GM19455 (cell line): Measurements from ENCODE around the gene FRMPD2.
"Not testable (repeated sequence)": the region's sequence is repeated elsewhere in the genome, so short reads cannot be mapped to it uniquely, and the experiment has no call there.

Experiments used
- ATAC-seq: cut with Tn5 transposase; IDR thresholded peaks from one replicate; pipeline ENCODE4 v1.9.1; 2021; ENCODE audit not compliant: unreplicated experiment

The FRMPD2 gene

GRCh38 chr10:48254750-48255512 is 19.6 kb downstream of the FRMPD2 start:
- no peak for ATAC-seq

- ATAC-seq = no peak
Observed at GRCh38 chr10:48253970-48254657, 20.4 kb downstream of the FRMPD2 start.

- ATAC-seq = no peak
Observed at GRCh38 chr10:48252354-48252650, 22.2 kb downstream of the FRMPD2 start.

GRCh38 chr10:48251525-48252353 is 22.8 kb downstream of the FRMPD2 start:
- ATAC-seq = no peak

DNA sequence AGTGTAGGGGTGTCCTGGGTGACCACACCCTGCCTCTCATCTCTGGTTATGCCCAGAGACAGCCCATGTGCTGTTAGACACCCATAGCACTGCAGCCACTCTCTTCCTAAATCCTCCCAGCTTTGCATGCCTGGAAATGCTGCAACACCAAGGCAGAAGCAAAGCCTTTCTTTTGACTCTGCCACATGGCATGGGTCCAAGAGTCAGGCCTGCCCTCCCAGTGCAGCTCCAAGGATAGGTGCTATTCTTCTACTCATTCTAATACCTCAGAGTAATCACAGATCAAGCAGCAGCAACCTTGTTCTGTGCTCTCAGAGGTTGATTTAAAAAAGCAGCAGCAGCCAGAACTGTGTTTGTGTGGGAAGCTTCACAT is 23.4 kb downstream of the FRMPD2 start:
- ATAC-seq = no peak

DNA sequence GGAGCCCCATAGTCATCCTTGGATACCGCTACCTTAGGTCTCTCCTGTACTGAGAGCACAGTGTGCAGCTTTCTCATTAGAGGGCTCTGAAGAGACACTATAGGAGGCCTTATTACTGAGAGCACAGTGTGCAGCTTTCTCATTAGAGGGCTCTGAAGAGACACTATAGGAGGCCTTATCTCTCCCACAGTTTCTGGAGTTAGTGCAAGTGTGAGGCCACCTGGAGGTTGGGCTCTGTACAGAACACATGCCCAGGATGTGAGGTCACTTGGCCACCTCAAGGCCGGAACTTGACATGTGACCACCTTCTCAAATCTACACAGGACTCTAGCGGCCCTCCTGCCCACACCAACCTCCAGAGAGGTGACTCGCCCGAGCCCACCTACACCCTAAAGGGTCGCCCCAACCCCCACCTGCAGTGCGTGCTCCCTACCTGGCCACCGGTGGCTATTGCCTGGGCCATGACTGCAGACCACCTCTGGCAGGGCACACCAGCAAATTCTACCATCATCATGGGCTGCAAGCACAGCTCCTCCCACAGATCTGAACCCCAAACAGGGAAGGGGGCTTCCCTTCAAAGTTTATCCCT is 24.6 kb downstream of the FRMPD2 start:
- no peak for ATAC-seq

GRCh38 chr10:48249004-48249762 is 25.3 kb downstream of the FRMPD2 start:
- ATAC-seq = no peak

DNA sequence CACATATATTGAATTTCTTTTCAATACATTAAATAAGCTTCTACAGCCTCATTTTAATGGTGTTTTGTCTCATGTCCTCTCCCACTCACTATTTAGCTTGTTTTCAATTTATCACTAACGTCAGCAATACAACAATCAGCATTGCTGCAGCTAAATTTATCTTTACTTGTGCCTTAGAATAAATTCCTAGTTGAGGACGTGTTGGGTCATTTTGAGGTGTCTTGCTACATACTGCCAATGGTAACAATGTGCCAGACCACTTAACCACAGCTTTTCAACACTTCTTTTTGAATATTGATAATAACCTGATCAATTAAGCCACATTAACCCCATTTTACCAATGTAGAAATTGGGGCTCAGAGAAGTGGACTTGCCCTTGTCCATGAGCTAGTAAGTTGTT is 26.0 kb downstream of the FRMPD2 start:
- no peak for ATAC-seq

DNA sequence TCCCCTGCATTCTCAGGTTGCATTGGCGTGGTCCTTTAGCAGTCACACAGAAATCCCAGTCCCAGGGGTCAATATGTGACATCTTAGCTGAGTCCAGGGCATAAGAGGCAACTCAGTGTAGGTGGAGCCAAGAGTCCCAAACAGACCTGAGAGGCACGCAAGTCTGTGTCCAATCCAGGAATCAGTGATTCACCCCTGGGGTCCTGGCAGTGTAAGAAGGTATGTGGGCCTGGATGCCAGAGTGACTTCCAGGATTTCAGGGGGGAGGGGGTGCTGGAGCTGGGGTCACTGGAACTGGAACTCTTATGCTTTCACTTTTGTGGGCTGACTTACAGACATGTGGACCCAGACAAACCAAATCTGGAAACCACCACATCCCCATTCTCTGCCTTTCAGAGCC is 26.8 kb downstream of the FRMPD2 start:
- no peak for ATAC-seq

DNA sequence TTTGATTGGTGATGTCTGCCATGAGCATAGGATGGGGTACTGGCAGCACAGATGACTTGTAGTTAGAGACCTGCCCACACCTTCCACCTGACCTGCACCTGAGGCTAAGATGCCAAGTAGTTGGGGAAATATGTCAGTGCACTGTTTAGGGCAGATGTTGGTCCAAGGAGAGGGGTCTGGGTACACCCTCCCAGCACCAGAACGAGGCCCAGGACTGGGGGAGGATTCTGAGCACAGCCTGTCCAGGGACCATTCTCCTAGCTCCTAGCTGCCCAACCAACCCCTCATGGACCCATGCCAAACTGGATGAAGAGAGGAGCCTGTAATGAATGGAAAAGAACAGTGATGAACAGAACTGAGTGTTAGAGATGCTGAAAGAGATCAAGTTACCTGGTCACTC is 28.0 kb downstream of the FRMPD2 start:
- ATAC-seq = no peak

DNA sequence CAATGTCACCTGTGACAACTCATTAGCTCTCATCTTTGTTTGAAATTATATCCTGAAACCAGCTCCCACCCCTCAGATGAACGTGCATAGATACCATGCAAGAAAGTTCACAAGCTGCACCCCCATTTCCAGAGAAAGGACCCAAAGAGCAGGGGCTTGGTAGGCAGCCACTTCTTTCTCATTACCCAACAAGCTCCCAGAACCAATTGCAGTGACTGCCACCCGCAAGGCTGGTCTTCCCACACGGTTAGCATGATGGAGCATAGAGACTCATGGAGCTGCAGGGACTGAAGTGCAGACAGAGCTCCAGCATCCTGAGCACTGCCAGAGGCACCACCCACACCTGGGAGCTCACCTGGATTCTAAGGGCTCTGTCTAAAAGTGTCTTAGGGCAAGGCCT is 28.5 kb downstream of the FRMPD2 start:
- ATAC-seq = no peak

GRCh38 chr10:48243921-48244320 is 30.6 kb downstream of the FRMPD2 start:
- not testable (repeated sequence) for ATAC-seq

DNA sequence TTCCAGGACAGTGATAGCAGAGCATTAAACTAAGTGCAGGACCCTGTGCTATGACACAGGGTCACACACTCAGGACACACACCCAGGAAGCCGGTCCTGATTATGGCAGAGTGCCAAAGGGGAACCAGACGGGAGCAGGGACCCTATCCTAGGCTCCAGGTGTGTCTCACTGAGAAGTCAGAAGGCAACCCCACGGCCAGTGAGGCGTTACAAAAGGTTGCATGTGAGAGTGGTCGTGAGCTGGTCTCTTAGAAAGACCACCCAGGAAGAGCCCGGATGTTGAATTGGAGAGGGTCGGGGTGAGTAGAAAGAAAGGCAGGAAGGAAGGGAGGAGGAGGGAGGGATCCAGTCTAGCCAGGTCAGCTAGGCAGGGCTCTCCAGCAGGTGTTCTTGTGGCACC is 31.0 kb downstream of the FRMPD2 start:
- no peak for ATAC-seq

DNA sequence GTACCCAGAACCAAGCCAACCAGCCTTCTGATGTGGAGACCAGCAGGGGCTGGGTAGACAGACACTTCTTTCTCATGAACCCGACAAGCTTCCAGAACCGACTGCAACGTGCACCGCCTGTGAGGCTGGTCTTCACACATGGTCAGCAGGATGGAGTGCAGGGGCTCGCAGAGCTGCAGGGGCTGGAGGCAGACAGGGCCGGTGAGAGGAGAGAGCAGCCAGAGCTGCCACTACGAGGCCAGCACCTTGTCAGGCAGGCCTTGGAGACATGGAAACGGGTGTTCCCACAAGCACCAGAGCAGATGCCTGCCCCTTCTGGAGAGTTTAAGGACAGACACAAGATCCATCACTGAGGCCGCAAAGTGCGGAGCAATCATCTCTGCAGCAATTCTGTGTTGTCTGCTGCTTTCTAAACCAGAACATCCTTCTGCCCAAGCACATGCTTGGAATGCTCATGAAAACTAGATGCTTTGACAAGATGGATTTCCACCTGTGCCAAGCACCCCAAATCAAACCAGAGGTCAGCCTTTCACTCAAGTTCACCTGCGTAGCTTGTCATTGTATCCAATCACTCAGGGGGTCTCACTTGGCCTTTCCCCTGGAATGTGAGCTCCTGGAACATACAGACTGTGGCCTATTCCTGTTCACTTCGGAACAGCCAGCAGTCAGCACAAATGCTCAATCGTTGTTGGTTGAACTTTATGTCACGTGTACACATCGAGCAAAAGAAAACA is 32.2 kb downstream of the FRMPD2 start:
- no peak for ATAC-seq

DNA sequence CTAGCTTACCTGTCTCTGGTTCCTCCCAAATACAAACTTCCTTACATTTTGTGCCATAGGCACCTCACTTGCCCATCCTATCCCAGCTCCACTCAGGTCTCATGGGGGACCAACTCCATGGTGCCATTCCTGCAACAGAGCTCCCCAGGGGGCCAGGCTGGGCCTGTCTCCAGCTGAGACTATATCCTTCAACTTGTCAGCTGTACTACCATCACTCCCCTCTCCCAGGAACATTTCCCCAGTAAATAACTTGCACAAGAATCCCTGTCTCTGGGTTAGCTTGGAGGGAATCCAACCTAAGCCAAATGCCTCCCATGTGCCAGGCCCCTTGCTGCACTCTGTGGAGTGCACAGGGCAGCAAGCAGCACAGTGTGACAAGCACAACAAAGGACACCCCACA is 33.2 kb downstream of the FRMPD2 start:
- ATAC-seq = no peak

GRCh38 chr10:48240196-48240595 is 34.3 kb downstream of the FRMPD2 start:
- no peak for ATAC-seq

- no peak for ATAC-seq
Observed at GRCh38 chr10:48239618-48240017, 34.9 kb downstream of the FRMPD2 start.

GRCh38 chr10:48238826-48239520 is 35.5 kb downstream of the FRMPD2 start:
- ATAC-seq = no peak
